Hindlimb muscle (tissue), 1 donor: ENCODE data around the gene BICDL1. TPM values are rescaled to one million over a fixed set of nuclear protein-coding genes. Genes with fewer than 3 reads are reported as not detected.
"Not testable (repeated sequence)": the region's sequence is repeated elsewhere in the genome, so short reads cannot be mapped to it uniquely, and the experiment has no call there.

Experiments
- DNase-seq: peaks from one replicate; pipeline ENCODE4 v3.0.0-alpha.2; 2013
- polyA plus RNA-seq: library from polyadenylated mRNA; unstranded; fragments of 120-200 nt; gene quantifications from one replicate; pipeline ENCODE4 v1.2.1, GENCODE V29; 2013; ENCODE audit not compliant: insufficient read length

Gene BICDL1, protein sequence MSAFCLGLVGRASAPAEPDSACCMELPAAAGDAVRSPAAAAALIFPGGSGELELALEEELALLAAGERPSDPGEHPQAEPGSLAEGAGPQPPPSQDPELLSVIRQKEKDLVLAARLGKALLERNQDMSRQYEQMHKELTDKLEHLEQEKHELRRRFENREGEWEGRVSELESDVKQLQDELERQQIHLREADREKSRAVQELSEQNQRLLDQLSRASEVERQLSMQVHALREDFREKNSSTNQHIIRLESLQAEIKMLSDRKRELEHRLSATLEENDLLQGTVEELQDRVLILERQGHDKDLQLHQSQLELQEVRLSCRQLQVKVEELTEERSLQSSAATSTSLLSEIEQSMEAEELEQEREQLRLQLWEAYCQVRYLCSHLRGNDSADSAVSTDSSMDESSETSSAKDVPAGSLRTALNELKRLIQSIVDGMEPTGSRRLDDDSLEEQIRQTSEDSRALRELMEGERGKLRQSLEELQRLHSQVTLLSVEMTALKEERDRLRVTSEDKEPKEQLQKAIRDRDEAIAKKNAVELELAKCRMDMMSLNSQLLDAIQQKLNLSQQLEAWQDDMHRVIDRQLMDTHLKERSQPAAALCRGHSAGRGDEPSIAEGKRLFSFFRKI
- 3.6 TPM for polyA plus RNA-seq

DNA sequence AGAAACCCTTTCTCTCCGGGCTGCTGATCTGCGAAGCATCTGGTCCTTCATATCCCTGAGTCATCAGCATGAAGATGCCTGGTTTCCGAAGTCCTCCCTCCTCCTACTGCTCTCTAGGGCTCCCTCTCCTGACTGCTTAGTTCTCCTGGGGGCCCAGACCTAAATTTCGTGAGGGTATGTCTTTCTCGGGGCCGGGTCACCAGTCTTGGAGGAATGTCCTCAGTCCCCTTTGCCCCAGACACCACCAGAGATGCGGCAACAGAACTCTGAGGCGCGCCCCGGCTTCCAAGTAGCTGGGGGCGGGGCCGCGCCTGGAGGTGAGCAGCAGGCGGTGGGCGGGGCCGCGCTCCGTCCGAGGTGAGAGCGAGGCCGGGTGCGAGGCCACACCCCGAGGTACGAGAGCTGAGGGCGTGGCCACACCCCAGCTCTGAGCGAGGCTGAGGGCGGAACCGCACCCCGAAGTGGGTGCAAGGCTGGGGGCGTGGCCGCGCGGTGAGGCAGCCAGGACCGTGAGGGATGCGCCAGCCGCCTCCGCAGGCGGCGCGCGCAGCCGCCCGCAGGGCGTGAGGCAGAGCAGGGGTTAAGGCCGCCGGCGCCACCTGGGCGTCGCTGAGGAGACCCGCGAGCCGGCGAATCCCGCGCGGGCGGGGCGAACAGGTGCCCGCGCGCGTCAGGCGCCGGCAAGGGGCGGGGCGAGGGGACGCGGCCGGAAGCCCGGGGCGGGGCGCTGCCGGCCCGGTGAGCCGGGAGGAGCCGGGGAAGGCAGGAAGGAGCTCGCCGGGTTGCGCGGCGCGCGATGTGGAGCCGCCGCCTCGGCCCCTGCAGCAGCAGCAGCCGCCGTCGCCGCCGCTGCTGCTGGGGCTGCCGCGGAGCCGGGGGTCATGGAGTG, at the start of gene BICDL1:
Gene BICDL1 (plus strand): TSS at position 765 of the 889 bp plus-strand sequence. CDS start 633 bp downstream, outside the sequence.
- DNase-seq: peak; percentile 42

DNA sequence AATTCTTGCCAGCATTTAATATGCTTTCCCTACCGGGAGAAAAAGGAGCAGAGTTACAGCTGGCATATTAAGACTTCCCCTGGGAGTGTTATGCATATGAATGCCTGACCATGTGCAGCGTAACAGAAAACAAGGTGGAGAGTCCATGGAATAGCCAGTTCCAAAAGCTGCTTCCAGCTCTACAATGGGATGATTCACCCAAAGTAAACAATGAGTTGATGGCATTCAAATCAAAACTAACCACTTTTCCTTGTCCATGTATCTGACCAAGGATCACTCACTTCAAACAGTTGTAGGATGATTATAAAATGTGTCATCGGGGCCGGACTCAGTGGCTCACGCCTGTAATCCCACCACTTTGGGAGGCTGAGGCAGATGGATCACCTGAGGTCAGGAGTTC, 48.1 kb upstream of the BICDL1 start:
- DNase-seq: no peak

DNA sequence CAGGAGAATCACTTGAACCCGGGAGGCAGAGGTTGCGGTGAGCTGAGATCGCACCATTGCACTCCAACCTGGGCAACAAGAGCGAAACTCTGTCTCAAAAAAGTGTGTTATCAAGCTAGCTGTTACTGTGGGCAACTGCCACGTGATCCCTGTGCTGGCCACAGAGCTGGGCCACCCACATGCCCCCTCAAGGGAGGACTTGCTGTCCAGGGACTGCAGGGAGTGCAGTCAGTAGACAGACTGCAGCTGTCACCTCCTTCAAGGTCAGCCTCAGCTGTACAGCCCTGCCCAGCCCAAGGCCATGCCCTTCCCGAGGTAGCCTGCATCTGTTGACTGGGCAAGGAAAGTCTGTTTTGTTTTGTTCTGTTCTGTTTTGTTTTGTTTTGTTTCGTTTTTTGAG, 46.6 kb upstream of the BICDL1 start:
- no peak for DNase-seq

DNA sequence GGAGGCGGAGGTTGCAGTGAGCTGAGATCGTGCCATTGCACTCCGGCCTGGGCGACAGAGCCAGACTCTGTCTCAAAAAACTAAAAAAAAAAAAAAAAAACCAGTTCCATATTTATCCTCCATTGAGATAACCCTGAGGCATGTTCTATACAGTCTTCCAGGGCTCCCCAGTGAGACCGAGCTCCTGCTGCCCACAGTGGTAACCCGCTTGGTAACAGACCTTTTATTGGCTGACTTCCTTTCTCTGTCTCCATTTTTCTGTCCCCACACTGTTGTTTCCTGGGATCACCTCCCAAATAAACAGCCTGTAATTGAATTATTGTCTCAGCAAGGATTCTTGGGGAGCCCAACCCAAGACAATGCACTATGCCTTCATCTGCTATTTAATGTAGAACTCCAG, 42.8 kb upstream of the BICDL1 start:
- DNase-seq: no peak

DNA sequence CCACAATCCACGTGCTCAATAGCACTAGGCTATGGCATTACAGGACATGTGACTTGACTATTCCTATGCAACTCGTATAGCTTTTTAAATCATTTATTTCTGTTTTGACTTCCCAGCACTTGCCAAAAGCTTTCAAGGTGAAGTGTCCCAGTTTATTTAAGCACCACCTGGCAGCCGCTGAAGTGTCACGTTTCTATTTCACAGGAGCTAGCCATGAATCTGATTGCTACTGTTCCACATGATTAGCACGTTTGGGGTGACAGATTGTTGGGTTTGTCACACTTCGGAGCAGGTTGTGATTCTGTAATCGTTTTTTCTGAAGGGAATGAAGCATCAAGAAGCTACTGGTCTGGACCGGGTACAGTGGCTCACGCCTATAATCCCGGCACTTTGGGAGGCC, 39.9 kb upstream of the BICDL1 start:
- DNase-seq: no peak

DNA sequence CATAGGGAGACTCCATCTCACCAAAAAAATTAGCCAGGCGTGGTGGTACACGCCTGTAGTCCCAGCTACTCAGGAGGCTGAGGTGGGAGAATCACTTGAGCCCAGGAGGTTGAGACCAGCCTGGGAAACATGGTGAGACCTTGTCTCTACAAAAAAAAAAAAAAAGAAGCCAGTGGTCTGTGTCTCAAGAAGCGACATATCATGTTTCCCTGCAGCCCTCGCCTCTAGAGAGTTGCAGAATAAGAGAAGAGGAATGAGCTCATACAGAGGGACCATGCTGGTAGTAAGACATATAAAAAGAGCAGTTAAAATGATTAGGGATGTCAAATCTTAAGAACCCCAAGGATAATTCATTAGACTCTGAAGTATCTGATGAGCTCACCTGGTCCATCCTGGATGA, 39.4 kb upstream of the BICDL1 start:
- DNase-seq: no peak

DNA sequence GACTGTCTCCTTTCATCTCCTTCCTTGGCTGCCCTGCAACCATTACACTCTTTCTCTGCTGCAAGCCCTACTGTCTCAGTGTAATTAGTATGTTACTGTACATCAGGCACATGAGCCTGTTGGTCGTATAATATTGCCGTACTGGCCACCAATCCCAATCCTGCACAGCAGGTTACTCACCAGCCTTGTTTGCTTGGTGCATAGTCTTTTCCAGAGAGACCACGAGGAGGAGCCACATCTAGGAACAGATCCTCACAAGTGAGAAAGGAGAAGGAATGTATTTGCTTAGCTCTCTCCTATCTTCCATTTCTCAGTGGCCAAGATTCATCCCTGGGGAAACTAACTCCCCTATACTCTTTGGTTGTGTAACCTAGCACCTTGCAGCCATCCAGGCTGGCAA, 33.0 kb upstream of the BICDL1 start:
- DNase-seq: no peak

DNA sequence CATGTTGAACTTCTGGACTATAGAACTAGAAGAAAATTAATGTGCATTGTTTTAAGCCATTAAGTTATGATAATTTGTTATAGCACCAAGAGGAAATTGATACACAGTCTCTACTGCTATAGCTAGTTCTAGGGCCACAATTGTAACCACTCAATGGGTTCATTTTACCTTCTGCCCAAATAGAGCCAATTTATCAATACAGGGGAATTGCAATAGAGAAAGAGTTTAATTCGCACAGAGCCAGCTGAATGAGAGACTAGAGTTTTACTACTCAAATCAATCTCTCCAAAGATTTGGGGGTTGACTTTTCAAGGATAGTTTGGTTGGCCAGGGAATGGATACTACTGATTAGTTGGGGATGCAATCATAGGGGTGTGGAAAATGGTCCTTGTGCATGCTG, 31.9 kb upstream of the BICDL1 start:
- no peak for DNase-seq

DNA sequence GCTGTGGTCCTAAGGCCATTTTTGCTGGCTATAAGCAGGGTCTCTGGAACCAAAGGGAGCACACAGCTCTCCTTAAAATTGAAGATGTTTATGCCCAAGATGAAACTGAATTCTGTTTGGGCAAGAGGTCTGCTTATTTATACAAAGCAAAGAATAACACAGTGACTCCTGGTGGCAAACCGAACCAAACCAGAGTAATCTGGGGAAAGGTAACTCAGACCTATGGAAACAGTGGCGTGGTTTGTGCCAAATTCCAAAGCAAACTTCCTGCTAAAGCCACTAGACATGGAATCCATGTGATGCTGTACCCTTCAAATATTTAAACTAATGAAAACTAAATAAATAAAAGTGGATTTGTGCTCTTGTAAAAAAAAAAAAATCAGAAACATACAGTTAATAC, 29.6 kb upstream of the BICDL1 start:
- DNase-seq: no peak

DNA sequence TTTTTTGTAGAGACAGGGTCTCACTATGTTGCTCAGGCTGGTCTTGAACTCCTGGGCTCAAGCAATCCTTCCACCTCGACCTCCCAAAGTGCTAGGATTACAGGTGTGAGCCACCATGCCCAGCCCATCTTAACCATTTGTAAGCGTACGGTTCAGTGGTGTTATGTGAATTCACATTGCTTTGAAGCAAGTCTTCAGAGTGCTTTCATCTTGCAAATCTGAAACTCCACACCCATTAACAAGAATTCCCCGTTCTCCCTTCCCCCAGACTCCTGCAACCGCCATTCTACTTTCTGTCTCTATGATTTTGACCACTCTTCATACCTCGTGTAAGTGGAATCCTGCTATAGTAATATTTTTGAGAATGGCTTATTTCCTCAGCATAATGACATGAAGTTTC, 24.9 kb upstream of the BICDL1 start:
- DNase-seq: no peak

DNA sequence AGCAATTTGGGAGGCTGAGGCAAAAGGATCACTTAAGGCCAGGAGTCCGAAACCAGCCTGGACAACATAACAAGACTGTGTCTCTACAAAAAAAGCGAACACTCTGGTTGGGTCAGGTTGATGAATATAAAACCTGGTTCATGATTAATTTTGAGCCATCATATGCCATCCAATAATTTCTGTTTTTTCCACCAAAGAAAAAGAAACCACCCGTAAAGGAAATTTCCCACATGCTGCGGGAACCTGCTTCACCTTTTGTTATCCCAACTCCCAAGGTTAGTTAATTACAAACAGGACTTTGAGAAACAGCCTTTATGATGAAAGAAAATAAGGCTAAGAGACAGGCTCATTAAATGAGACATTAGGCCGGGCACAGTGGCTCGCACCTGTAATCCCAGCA, 24.1 kb upstream of the BICDL1 start:
- no peak for DNase-seq

DNA sequence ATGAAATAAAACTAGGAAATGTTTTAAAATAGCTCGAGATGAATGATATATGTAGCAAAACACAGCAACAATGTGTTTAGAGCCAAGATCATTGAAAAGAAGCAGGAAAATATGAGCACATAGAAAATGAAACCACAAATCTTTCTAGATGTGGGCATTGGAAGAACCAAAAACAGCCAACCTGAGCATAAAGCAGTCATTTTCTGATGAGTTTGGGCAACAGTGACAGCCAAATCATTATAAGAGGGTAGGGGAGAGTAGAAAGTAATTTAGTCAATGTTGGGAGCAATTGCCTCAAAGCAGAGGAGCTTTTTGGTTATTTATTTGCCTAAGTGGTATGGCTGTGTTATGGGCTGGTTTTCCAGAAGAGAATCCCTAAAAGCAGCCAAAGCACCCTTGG, 8.8 kb upstream of the BICDL1 start:
- no peak for DNase-seq

DNA sequence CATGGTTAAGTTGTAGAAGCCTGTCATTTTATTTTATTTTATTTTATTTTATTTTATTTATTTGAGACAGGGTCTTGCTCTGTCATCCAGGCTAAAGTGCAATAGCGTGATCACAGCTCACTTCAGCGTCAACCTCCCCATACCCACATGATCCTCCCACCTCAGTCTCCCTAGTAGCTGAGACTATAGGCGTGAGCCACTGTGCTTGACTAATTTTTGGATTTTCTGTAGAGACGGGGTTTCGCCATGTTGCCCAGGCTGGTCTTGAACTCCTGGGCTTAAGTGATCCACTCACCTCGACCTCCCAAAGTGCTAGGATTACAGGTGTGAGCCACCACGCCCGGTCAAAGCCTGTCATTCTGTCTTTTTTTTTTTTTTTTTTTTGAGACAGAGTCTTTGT, 8.3 kb upstream of the BICDL1 start:
- DNase-seq: not testable (repeated sequence)

DNA sequence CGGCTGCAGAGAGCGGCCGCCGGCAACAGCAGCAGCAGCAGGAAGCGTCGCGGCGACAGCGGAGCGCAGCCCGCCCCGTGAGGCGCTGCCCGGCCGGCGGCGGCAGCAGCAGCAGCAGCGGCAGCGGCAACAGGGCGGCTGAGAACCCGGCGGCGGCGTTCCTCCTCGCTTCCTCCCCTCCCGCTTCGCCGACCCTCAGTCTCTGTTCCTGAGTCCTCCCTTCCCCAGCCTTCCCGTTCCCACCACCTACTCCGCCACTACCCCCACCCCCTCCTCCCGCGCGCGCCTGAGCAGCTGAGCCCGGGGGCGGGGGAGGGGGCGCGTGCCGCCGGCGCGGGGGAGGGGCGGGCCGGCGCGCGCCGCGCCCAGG, 310 bp downstream of the BICDL1 start:
- no peak for DNase-seq

DNA sequence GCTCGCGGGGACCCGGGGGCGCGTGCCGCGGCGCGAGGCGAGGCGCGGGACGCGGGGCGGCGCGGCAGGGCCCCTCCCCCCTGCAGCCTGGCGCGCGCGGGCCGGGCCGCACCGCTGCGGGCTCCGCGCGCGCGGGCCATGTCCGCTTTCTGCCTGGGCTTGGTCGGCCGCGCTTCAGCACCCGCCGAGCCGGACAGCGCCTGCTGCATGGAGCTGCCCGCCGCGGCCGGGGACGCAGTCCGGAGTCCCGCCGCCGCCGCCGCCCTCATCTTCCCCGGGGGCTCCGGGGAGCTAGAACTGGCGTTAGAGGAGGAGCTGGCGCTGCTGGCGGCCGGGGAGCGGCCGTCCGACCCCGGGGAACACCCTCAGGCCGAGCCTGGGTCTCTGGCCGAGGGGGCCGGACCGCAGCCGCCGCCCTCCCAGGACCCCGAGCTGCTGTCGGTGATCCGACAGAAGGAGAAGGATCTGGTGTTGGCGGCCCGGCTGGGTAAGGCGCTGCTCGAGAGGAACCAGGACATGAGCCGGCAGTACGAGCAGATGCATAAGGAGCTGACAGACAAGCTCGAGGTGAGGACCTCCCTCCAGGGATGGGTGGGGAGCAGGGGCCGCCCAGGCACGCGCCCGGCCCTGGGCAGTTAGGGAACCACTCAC, 820 bp downstream of the BICDL1 start:
- peak; percentile 82 for DNase-seq

DNA sequence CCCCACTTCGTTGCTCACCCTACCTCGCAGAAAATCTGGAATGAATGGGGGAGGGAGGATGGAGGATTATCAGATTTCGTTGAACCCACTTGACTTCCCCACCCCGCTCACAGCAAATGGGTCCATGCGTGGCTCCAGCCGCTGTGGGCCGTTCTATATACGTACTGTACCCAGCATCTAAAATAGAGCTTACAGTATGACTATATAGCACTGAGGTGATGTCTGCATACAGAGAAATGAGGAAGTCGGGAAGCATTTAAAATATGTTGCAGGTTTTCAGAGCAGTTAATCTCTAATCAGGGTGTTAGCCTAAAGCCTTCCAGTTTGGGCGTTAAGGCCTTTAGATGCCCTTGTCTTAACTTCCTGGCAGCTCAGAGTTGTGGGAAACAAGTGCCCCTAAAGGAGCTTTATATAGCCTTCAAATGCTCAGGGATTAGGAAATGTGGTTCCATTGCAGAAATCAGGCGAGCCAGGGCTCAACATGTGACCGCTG, 1.4 kb downstream of the BICDL1 start:
- DNase-seq: no peak

DNA sequence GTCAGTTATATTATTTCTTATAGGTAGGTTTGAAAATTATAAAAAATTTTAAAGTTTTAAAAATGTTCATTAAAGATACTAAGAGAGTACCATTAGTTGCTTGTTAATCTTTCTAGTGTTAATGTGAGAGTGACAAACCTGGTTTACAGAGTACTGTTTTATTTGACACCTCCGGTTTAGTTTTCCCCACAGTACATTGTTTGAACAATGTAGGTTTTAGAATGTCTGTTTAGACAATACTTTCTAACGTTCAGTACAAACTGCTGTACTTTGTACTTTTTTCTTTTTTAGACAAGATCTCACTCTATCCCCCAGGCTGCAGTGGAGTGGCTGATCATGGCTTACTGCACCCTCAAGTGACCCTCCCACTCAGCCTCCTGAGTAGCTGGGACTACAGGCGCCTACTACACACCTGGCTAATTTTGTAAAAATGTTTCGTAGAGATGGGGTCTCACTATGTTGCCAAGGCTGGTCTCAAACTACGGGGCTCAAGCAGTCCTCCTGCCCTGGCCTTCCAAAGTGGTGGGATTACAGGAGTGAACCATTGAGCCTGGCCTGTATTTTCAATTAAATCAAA, 3.2 kb downstream of the BICDL1 start:
- DNase-seq: no peak

DNA sequence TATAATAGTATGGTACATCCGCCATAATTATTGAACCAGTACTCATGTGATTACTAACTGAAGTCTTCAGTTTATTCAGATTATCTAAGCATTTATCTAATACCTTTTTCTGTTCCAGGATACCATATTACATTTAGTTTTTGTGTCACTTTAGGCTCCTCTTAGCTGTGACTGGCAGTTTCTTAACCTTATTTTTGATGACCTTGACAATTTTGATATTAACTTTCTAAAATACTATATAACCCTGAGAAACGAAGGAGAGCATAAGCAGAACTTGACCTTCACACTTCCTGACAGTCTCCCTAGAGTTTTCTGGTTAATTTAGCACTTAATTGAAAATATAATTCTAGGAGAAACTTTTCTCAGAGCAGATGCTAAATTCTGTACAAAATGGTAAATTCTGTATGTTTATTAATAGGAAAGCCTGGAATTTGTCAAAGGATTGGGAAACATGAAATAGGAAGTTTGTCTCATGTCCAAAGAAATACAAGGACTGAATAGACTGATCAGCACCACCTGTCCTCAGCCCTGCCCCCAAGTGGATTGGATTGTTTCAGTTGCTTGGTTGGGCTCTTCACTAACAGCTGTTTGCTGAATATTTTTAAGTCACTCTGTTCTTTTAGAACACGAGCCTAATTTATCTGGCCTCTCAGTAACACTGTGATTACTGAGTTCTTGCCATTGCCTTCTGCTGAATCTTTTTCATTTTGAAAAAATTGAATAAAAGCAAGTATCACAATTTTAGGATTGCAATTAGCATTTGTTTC, 6.0 kb downstream of the BICDL1 start:
- DNase-seq: no peak

DNA sequence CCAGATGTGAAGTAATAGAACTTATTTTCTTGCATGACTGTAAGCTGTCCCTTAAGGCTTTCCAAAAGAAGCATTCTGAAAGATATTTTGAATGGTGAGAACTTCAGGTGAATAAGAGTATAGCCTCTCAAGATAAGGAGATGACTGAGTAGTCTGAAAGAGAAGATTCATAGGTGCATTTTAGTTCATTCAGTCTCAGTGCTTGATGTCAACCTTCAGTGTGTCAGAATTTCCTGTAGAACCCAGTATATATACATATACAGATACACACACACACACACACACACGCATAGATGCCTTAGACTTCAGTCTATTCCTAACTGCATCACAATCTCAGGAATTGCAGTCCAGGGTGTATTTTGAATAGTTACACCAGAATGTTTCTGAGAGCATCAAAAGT, 7.4 kb downstream of the BICDL1 start:
- no peak for DNase-seq

DNA sequence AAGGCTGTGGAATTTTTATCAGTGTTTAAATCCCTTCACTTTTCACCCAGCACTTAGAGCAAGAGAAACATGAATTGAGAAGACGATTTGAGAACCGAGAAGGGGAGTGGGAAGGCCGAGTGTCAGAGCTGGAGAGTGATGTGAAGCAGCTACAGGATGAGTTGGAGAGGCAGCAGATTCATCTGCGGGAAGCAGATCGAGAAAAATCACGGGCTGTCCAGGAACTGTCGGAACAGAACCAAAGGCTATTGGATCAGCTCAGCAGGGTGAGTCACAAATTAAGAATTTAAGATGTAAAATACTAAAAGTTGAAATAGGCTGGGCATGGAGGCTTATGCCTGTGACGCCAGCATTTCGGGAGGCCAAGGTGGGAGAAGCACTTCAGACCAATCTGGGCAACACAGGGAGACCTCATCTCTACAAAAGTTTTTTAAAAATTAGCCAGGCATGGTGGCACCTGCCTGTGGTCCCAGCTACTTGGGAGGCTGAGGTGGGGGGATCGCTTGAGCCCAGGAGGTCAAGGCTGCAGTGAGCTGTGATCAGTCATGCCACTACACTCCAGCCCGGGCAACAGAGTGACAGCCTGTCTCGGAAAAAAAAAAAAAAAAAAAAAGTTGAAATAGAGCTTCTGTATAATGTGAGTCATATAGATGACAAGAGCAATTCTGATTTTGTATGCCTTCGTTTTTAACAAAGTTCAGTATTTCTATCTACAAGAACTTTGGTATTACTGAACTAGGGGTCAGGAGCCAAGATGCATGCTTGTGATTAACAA, 9.6 kb downstream of the BICDL1 start:
- DNase-seq: no peak

DNA sequence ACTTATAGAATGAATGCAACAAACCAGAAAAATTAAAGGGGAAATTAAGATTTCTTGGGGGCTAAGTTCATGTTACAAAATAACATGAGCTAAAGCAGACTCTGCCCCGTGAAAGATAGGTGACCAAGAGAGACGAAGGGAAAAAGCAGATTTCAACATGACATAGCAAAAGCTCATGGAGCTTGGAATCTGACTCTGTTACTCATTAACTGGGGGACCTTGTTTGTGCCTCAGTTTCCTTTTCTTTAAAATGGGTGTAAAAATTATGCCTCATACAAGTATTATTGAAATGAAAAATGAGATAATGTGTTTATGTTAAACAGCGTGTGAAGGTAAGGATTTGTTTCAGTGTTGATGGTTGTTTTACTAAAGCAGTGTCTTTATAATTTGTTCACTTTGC, 11.5 kb downstream of the BICDL1 start:
- DNase-seq: no peak
